ENCODE data around the gene FBXL19. TPM values are rescaled to one million over a fixed set of nuclear protein-coding genes. Genes with fewer than 3 reads are reported as not detected.

Gene FBXL19
- polyA plus RNA-seq, 3 donors, result 0.14 to 7.6 TPM; not detected in 1

Small RNA genes within 50 kb of the gene (small RNA-seq; reads per million reads assigned to genes)
- gene AC135048.1 (ENCODE audit: insufficient read length, low read depth), result not detected
- not detected for gene MIR4519 (ENCODE audit: insufficient read length, low read depth)
- not detected for gene MIR762 (ENCODE audit: insufficient read length, low read depth)

Other genes starting within 250 kb of the FBXL19 start
- gene SRCAP, start 224.4 kb upstream of the FBXL19 start, polyA plus RNA-seq, result 10 to 100 TPM in 1 of 3 donors, 1 to 10 TPM in 2; 3.0 to 16.0 (median 6.3) TPM
- gene PHKG2, start 175.1 kb upstream of the FBXL19 start, polyA plus RNA-seq, result 100 to 1,000 TPM in 1 of 3 donors, 10 to 100 TPM in 2; 45.4 to 115 (median 54.2) TPM
- 10 to 100 TPM in 1 of 3 donors, 1 to 10 TPM in 2; 2.4 to 25.3 (median 3.5) TPM for gene CFAP119, start 161.5 kb upstream of the FBXL19 start, polyA plus RNA-seq
- 10 to 100 TPM; 14.8 to 53.5 (median 34.9) TPM for gene RNF40, start 161.2 kb upstream of the FBXL19 start, polyA plus RNA-seq
- 1 to 10 TPM in 1 of 3 donors, under 1 TPM in 2; 0.27 to 2.0 (median 0.73) TPM for gene ZNF629, start 136.4 kb upstream of the FBXL19 start, polyA plus RNA-seq
- 10 to 100 TPM; 11.4 to 19.1 (median 17.4) TPM for gene BCL7C, start 29.5 kb upstream of the FBXL19 start, polyA plus RNA-seq
- gene CTF1, start 27.0 kb upstream of the FBXL19 start, polyA plus RNA-seq, result under 1 TPM in 1 of 3 donors, not detected in 2; 0.93 TPM
- gene ORAI3, start 25.5 kb downstream of the FBXL19 start, polyA plus RNA-seq, result 10 to 100 TPM; 34.3 to 80.3 (median 76.8) TPM
- 1 to 10 TPM in 2 of 3 donors, under 1 TPM in 1; 0.16 to 6.6 (median 1.3) TPM for gene SETD1A, start 34.2 kb downstream of the FBXL19 start, polyA plus RNA-seq
- gene HSD3B7, start 61.6 kb downstream of the FBXL19 start, polyA plus RNA-seq, result 1 to 10 TPM in 2 of 3 donors, under 1 TPM in 1; 0.89 to 4.3 (median 2.7) TPM
- 1 to 10 TPM in 1 of 3 donors, not detected in 2; 1.7 TPM for gene STX1B, start 87.1 kb downstream of the FBXL19 start, polyA plus RNA-seq
- 100 to 1,000 TPM in 1 of 3 donors, 10 to 100 TPM in 2; 18.6 to 186 (median 21.8) TPM for gene STX4, start 110.0 kb downstream of the FBXL19 start, polyA plus RNA-seq
- 1 to 10 TPM; 3.8 to 4.8 (median 4.5) TPM for gene ZNF668, start 150.7 kb downstream of the FBXL19 start, polyA plus RNA-seq
- gene ZNF646, start 150.8 kb downstream of the FBXL19 start, polyA plus RNA-seq, result 1 to 10 TPM in 2 of 3 donors, under 1 TPM in 1; 0.46 to 6.5 (median 3.0) TPM
- 1 to 10 TPM in 1 of 3 donors, under 1 TPM in 1, not detected in 1; 0.17 to 5.1 TPM for gene PRSS53, start 165.4 kb downstream of the FBXL19 start, polyA plus RNA-seq
- gene VKORC1, start 171.2 kb downstream of the FBXL19 start, polyA plus RNA-seq, result 100 to 1,000 TPM in 1 of 3 donors, 10 to 100 TPM in 2; 59.2 to 113 (median 91.2) TPM
- 10 to 100 TPM; 76.5 to 93.5 (median 90.8) TPM for gene BCKDK, start 184.8 kb downstream of the FBXL19 start, polyA plus RNA-seq
- 100 to 1,000 TPM in 1 of 3 donors, 10 to 100 TPM in 2; 34.5 to 136 (median 42.0) TPM for gene KAT8, start 194.1 kb downstream of the FBXL19 start, polyA plus RNA-seq
- gene PRSS8, start 212.2 kb downstream of the FBXL19 start, polyA plus RNA-seq, result under 1 TPM in 1 of 3 donors, not detected in 2; 0.15 TPM
- 1 to 10 TPM; 3.1 to 4.2 (median 3.4) TPM for gene PRSS36, start 226.5 kb downstream of the FBXL19 start, polyA plus RNA-seq